AG09319 (cell line): ENCODE results near the gene SNAI3.
A peak's percentile ranks its signal among the peaks of the same experiment; 100 is the strongest.
"Not testable (repeated sequence)": the region's sequence is repeated elsewhere in the genome, so short reads cannot be mapped to it uniquely, and the experiment has no call there.

ENCODE experiments used
- DNase-seq: peaks from one replicate; pipeline ENCODE4 v3.0.0-alpha.2; 2010; ENCODE audit warnings: low read depth; ENCODE audit errors: extremely low read depth
- CTCF ChIP-seq: IDR thresholded peaks from 2 replicates; pipeline ENCODE4 v1.5.1; 2011; ENCODE audit warnings: low read depth, mild to moderate bottlenecking, inconsistent platforms, low read length, moderate library complexity

Gene SNAI3

DNA sequence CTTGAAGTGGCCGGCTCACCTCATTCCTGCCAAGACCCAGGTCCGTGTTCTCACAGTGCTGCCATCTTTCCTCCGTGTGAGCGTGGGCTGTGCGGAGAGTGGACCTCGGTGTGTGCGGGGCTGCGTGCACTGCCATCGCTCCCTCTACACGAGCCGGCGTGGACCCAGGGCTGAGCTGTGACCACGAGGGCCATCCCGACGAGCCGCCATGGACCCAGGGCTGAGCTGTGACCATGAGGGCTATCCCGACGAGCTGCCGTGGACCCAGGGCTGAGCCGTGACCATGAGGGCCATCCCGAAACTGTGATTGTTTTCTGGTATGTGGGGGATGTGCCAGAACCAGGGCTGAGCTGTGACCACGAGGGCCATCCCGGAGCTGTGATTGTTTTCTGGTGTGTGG is 14.5 kb downstream of the SNAI3 start:
- no peak for DNase-seq
- no peak for TF ChIP-seq CTCF

DNA sequence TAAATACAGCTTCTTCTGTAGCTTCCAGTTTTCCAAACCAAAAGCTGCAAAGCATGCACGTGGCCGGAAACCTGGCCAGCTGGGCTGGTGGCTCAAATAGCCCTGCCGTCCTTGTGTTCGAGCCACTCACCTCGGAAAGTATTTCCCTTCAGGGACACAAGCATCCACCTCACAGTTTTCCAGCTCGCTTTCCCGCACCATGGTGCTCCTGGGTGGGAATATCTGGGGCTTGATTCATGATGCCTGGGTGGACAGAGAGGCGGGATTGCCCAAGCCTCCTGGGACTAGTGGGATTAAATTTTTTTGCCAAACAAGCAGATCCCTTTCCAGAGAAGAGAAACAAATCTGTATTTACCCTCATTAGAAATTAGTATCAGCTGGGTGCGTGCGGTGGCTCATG is 16.3 kb downstream of the SNAI3 start:
- no peak for TF ChIP-seq CTCF
- DNase-seq, result peak; percentile 44

DNA sequence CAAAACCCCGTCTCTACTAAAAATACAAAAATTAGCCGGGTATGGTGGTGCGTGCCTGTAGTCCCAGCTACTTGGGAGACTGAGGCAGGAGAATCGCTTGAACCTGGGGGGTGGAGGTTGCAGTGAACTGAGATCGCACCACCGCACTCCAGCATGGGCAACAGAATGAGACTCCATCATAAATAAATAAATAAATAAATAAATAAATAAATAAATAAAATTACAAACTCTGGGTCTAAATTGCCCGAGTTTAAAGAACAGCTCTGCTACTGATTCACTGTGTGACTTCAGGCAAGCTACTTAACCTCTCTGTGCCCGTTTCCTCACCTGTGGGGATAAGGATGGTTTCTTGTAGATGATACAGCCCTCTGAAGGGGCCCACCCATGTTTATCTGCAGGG is 16.8 kb downstream of the SNAI3 start:
- not testable (repeated sequence) for DNase-seq

DNA sequence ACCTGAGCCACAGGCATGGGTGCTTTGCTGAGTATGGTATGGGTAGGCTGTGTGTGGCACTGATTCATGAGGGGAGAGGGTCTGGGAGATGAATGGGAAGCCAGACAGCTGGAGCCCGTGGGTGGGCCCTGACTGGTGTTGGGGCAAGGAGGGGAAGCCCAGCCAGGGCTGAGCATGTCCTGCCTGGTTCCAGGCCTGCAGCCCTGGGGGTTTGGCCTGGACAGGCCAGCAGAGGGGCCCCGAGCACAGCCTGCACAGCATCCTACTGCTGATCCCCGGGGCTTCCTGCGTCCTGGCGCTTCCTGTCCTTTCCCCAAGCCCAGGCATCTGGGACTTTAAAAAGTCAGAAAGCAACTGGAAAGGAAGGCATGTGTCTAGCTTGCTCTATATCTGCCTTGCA is 18.8 kb downstream of the SNAI3 start:
- no peak for DNase-seq
- TF ChIP-seq CTCF, result no peak

GRCh38 chr16:88665570-88665969 is 20.7 kb downstream of the SNAI3 start:
- DNase-seq, result no peak
- no peak for TF ChIP-seq CTCF

GRCh38 chr16:88665148-88665547 is 21.2 kb downstream of the SNAI3 start:
- no peak for DNase-seq
- no peak for TF ChIP-seq CTCF

DNA sequence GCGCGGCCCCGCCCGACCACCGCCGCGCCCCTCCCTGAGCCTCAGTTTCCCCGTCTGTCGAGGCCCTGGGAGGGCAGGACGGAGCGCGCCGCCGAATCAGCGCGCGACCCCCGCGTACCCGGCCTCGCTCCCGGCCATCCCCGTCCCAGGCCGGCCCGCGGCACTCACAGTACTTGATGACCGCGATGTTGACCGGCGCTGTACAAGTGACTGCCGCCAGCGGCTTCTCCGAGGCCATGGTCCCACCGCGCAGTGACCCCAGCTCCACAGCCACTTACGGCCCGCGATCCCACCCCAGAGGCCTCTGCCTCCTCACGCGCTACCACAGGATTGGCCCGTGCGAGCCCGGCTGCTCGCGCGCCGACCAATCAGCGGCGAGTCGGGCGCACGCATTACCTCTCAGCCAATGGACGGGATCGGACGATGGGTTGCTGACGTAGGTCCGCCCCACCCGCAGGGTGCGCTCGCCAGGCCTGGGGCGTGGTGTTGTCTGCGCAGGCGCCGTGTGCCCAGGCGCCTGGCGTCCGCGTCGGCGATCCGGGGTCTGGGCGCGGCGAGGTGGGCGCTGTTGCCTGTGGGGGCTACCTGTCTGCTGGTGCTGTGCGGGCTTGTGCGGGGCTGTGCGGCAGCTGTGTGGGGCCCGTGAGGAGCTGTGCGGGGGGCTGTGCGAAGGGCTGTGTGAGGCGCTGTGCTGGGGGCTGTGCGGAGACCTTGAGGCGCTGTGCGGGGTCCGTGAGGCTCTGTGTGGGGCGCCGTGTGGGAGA is 23.3 kb downstream of the SNAI3 start, which contains the start of gene MVD:
Gene MVD, minus strand, starts transcription at position 249 of the 764 bp plus-strand sequence. Its CDS starts 11 bp downstream, at position 238.
- DNase-seq, result peak; percentile 94
- no peak; the same call in 1 of the 2 replicates for TF ChIP-seq CTCF
